HL-60 (cell line): ENCODE measurements around the gene AHI1.

Source experiments
- DNase-seq, 2 experiments: peaks; one replicate each; pipeline ENCODE4 v3.0.0-alpha.2; 2010 to 2020; ENCODE audit warnings: low read depth in 1 of 2, low spot score in 1 of 2
- H3K27ac ChIP-seq: fragments of 250-450 bp; sonication (Bioruptor Pico); replicated peaks from 2 replicates; pipeline ENCODE4 v1.5.1; 2020; ENCODE audit warnings: mild to moderate bottlenecking, moderate library complexity
- H3K27me3 ChIP-seq: fragments of 250-450 bp; sonication (Bioruptor Pico); 2 replicates; pipeline ENCODE4 v1.5.1; 2021; ENCODE audit warnings: mild to moderate bottlenecking, moderate library complexity; ENCODE audit not compliant: insufficient read depth, poor library complexity, severe bottlenecking
- H3K4me3 ChIP-seq: replicated peaks from 2 replicates; pipeline ENCODE4 v1.5.1; 2011; ENCODE audit warnings: mild to moderate bottlenecking, control low read depth, low read length; ENCODE audit not compliant: insufficient read depth
- CTCF ChIP-seq: IDR thresholded peaks from one replicate; pipeline ENCODE4 v1.5.1; 2011; ENCODE audit warnings: low read length, control low read depth, inconsistent platforms; ENCODE audit not compliant: insufficient read depth
- GABPA ChIP-seq: IDR thresholded peaks from 2 replicates; pipeline ENCODE4 v1.6.1; 2012; ENCODE audit warnings: low read depth
- POLR2AphosphoS5 ChIP-seq: IDR thresholded peaks from 2 replicates; pipeline ENCODE4 v1.6.1; 2012; ENCODE audit warnings: low read depth
- REST ChIP-seq: IDR thresholded peaks from 2 replicates; pipeline ENCODE4 v1.6.1; 2012; ENCODE audit warnings: low read depth; ENCODE audit not compliant: insufficient replicate concordance
- SPI1 ChIP-seq: IDR thresholded peaks from 2 replicates; pipeline ENCODE4 v1.6.1; 2012; ENCODE audit warnings: low read depth, mild to moderate bottlenecking, borderline replicate concordance

Gene AHI1

GRCh38 chr6:135358985-135359384 lies 138.6 kb downstream of the AHI1 start:
- no peak for DNase-seq
- no peak overlapping the region for H3K27ac ChIP-seq

GRCh38 chr6:135358251-135358821 lies 139.2 kb downstream of the AHI1 start:
- peak in 1 of 2 experiments; percentile 18 for DNase-seq
- H3K27me3 ChIP-seq: no peaks in the 10 kb centered on the region
- TF ChIP-seq SPI1: no peak
- TF ChIP-seq GABPA: no peak
- no peak for TF ChIP-seq REST
- no peak for TF ChIP-seq POLR2AphosphoS5
- no peak for TF ChIP-seq CTCF
- H3K27ac ChIP-seq: no peak overlapping the region
- H3K4me3 ChIP-seq: no peak overlapping the region

More at GRCh38 chr6:135358985-135359384, 138.6 kb downstream of the AHI1 start:
- H3K27me3 ChIP-seq: no peaks in the 10 kb centered on the region
- TF ChIP-seq POLR2AphosphoS5: no peak
- no peak overlapping the region for H3K4me3 ChIP-seq

- Histone ChIP-seq H3K27ac (no peak overlapping the region), H3K27me3 (no peaks in the 10 kb centered on the region), H3K4me3 (no peak overlapping the region)
- TF ChIP-seq GABPA: no peak
- TF ChIP-seq POLR2AphosphoS5: no peak
- no peak for TF ChIP-seq SPI1
- no peak for TF ChIP-seq REST
- no peak for TF ChIP-seq CTCF
- no peak for DNase-seq
Observed at GRCh38 chr6:135354407-135354806, 143.1 kb downstream of the AHI1 start.

- no peak for DNase-seq
- TF ChIP-seq REST: no peak
- TF ChIP-seq CTCF: no peak
- no peak for TF ChIP-seq POLR2AphosphoS5
- TF ChIP-seq SPI1: no peak
- no peak for TF ChIP-seq GABPA
- no peak overlapping the region for H3K4me3 ChIP-seq
Observed at GRCh38 chr6:135353113-135353512, 144.4 kb downstream of the AHI1 start.

More at GRCh38 chr6:135353113-135353512, 144.4 kb downstream of the AHI1 start:
- Histone ChIP-seq H3K27ac (no peak overlapping the region), H3K27me3 (no peaks in the 10 kb centered on the region)
